Neuronal stem cell (in vitro differentiated cells): Measurements from ENCODE around the gene RIN3. TPM values are rescaled to one million over a fixed set of nuclear protein-coding genes. Genes with fewer than 3 reads are reported as not detected.

Experiments used
- DNase-seq: peaks from one replicate; pipeline ENCODE4 v3.0.0-alpha.2; 2013; ENCODE audit warnings: low spot score
- H2AFZ ChIP-seq: one replicate; pipeline ENCODE4 v1.6.1; 2013; ENCODE audit warnings: mild to moderate bottlenecking, low read length, inconsistent platforms
- H2AK5ac ChIP-seq: 2 replicates; pipeline ENCODE4 v1.6.1; 2013; ENCODE audit warnings: low read depth, mild to moderate bottlenecking, inconsistent platforms, low read length, moderate library complexity, mixed read lengths
- H2BK120ac ChIP-seq: 2 replicates; pipeline ENCODE4 v1.6.1; 2013; ENCODE audit warnings: low read depth, mild to moderate bottlenecking, inconsistent platforms, low read length, moderate library complexity, mixed read lengths
- H2BK12ac ChIP-seq: one replicate; pipeline ENCODE4 v1.6.1; 2013; ENCODE audit warnings: low read length, inconsistent platforms
- H2BK15ac ChIP-seq: 2 replicates; pipeline ENCODE4 v1.6.1; 2013; ENCODE audit warnings: mild to moderate bottlenecking, low read length, inconsistent platforms, mixed read lengths
- H2BK5ac ChIP-seq: one replicate; pipeline ENCODE4 v1.6.1; 2013; ENCODE audit warnings: inconsistent platforms, mild to moderate bottlenecking, low read length, moderate library complexity
- H3K14ac ChIP-seq: one replicate; pipeline ENCODE4 v1.6.1; 2013; ENCODE audit warnings: low read length, inconsistent platforms
- H3K18ac ChIP-seq: 2 replicates; pipeline ENCODE4 v1.6.1; 2013; ENCODE audit warnings: low read length, inconsistent platforms
- H3K23ac ChIP-seq: 2 replicates; pipeline ENCODE4 v1.6.1; 2013; ENCODE audit warnings: low read depth, mild to moderate bottlenecking, mixed read lengths, low read length, inconsistent platforms; ENCODE audit not compliant: poor library complexity
- H3K27ac ChIP-seq: replicated peaks from 3 replicates; pipeline ENCODE4 v1.5.1; 2013; ENCODE audit warnings: low read length, inconsistent platforms
- H3K27me3 ChIP-seq, 3 experiments: 2 replicates each; pipeline ENCODE4 v1.6.1; 2013; ENCODE audit warnings: low read length in 3 of 3, mild to moderate bottlenecking in 2 of 3, inconsistent platforms in 1 of 3, low read depth in 1 of 3, mixed read lengths in 1 of 3, moderate library complexity in 1 of 3; ENCODE audit not compliant: control insufficient read depth in 3 of 3, insufficient read depth in 3 of 3
- H3K36me3 ChIP-seq, 2 donors: replicated peaks in 1 of 2; 2 replicates each; pipeline ENCODE4 v1.6.1; 2013; ENCODE audit warnings: low read length in 2 of 2; ENCODE audit not compliant: control insufficient read depth in 2 of 2, insufficient read depth in 2 of 2
- H3K4ac ChIP-seq: 2 replicates; pipeline ENCODE4 v1.6.1; 2013; ENCODE audit warnings: inconsistent platforms, mild to moderate bottlenecking, low read length, moderate library complexity
- H3K4me1 ChIP-seq, 2 donors: 1 replicate in 1 of 2; 2 replicates in 1 of 2; pipeline ENCODE4 v1.6.1; 2013; ENCODE audit warnings: low read length in 2 of 2, low read depth in 1 of 2; ENCODE audit not compliant: control insufficient read depth in 2 of 2, insufficient read depth in 1 of 2
- H3K4me2 ChIP-seq: one replicate; pipeline ENCODE4 v1.6.1; 2013; ENCODE audit warnings: mild to moderate bottlenecking, low read length, inconsistent platforms; ENCODE audit not compliant: insufficient read depth, poor library complexity, severe bottlenecking
- H3K4me3 ChIP-seq, 2 donors: 2 replicates each; pipeline ENCODE4 v1.5.1; 2013; ENCODE audit warnings: low read length in 2 of 2, mild to moderate bottlenecking in 2 of 2, inconsistent platforms in 1 of 2, moderate library complexity in 1 of 2
- H3K79me1 ChIP-seq: one replicate; pipeline ENCODE4 v1.6.1; 2013; ENCODE audit warnings: low read depth, mild to moderate bottlenecking, inconsistent platforms, low read length, moderate library complexity
- H3K9ac ChIP-seq: one replicate; pipeline ENCODE4 v1.6.1; 2013; ENCODE audit warnings: mild to moderate bottlenecking, low read depth, low read length, inconsistent platforms; ENCODE audit not compliant: poor library complexity
- H3K9me3 ChIP-seq, 2 donors: replicated peaks in 1 of 2; 2 replicates each; pipeline versions ENCODE3 to v1.6.1; 2013; ENCODE audit warnings: low read length in 2 of 2, mild to moderate bottlenecking in 2 of 2, inconsistent platforms in 1 of 2, low read depth in 1 of 2, mixed read lengths in 1 of 2, moderate library complexity in 1 of 2; ENCODE audit not compliant: control insufficient read depth in 2 of 2, insufficient read depth in 1 of 2
- H4K8ac ChIP-seq: one replicate; pipeline ENCODE4 v1.6.1; 2013; ENCODE audit warnings: low read depth, mild to moderate bottlenecking, inconsistent platforms, low read length, moderate library complexity
- H4K91ac ChIP-seq: one replicate; pipeline ENCODE4 v1.6.1; 2013; ENCODE audit warnings: low read length, low read depth, mild to moderate bottlenecking, inconsistent platforms; ENCODE audit not compliant: poor library complexity
- WGBS, 2 donors: extraction: QIAGEN DNeasy Blood & Tissue Kit; methylation state at CpG; one replicate each; pipeline ENCODE4 v1.1.7; 2013; ENCODE audit warnings: missing lambda C conversion rate in 2 of 2, mixed read lengths in 1 of 2; ENCODE audit not compliant: insufficient read length in 2 of 2, insufficient replicate concordance in 1 of 2; ENCODE audit errors: extremely low coverage in 2 of 2; 5-methylcytosine and 5-hydroxymethylcytosine counted together
- polyA plus RNA-seq, 2 experiments: library from polyadenylated mRNA; stranded (reverse); fragments of 200-250 nt; gene quantifications; one replicate each; pipeline ENCODE4 v1.2.3, GENCODE V29; 2013

The RIN3 gene
- 1.3 TPM for polyA plus RNA-seq (2013, experiment 1 of 2)
- 1.6 TPM for polyA plus RNA-seq (2013, experiment 2 of 2)

DNA sequence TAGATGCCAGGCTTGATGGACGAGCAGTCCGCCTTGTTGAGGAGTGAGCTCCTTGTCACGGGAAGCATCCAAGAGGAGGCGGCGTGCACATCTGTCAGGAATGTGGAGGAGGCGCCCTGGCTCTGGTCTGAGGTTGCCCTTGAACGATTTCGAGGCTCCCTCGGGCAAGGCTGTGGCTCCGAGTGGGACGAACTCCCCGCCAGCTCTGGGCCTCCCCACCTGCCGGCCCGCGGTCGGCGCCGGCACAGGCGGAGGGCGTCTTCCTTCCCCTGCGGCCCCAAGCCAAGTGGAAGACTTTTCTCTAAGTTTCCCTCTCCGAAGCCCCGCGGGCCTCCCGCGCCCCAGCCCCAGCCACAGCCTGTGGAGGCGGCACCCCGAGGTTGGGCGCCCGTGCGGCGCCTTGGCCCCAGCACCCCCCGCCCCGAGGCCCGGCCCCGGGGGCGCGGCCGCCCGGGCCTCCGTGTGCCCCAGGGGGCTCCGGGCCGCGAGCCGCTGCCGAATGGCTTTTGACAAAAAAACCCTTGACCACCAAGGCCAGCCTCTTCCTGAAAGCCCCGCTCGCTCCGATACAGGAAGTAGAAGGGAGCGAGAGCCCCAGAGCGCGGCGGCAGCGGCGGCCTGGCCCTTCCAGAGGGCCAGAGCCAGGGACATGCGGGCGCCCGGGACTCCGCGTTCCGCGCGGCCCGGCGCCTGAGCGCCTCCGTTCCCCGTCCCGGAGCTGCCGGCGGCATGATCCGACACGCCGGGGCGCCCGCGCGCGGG lies at the start of gene RIN3:
Gene RIN3, plus strand, starts transcription at position 578 of the 762 bp plus-strand sequence. Its CDS starts 152 bp downstream, at position 730.
- Histone ChIP-seq H3K14ac (peak within 1 kb of the TSS; percentile 73), H3K27me3 (peaks cover 4 to 32% (median 7%) of the 10 kb centered on the region in 3 experiments), H2BK12ac (no peak within 1 kb of the TSS), H2AFZ (peak within 1 kb of the TSS; percentile 98), H3K4me3 (peak within 1 kb of the TSS; percentile 54 to 80), H2AK5ac (peak within 1 kb of the TSS; percentile 38), H4K8ac (no peak within 1 kb of the TSS), H3K18ac (peak within 1 kb of the TSS; percentile 88), H3K9me3 (no peaks in the 10 kb centered on the region), H4K91ac (no peak within 1 kb of the TSS), H3K79me1 (no peaks in the 10 kb centered on the region), H3K9ac (peak within 1 kb of the TSS; percentile 76), H3K4me2 (peak within 1 kb of the TSS; percentile 90), H3K23ac (peak within 1 kb of the TSS; percentile 51), H3K4ac (peak within 1 kb of the TSS; percentile 68), H2BK5ac (no peak within 1 kb of the TSS), H2BK15ac (no peak within 1 kb of the TSS), H3K36me3 (no peaks in the 10 kb centered on the region), H2BK120ac (peak within 1 kb of the TSS; percentile 82), H3K27ac (no peak within 1 kb of the TSS), H3K4me1 (peaks cover 1 to 3% of the 10 kb centered on the region in 2 donors)
- DNase-seq: peak; percentile 31
- WGBS, 2 donors: no CpG with 5 or more reads among the region's 79 CpGs

DNA sequence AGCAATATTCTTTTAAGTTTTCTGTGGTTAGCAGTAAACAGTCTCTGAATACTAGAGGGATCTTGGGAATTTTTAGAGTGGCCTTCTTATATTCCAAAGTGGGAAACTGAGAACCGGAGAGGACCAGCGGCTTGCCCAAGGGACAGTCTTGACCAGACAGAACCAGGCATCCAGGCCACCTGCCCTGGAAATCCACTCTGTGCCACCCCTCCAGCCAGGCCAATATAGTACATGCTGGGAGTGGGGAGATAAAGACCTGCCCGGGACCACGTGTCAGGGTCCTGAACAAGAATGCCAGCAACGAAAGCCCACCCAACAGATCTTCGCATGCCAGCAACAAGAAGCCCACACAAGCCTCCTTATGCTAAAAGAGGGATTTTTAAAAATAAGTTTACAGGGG lies 49.4 kb upstream of the RIN3 start:
- H3K4me1 ChIP-seq: peaks cover 0 to 2% of the 10 kb centered on the region in 2 donors
- no peak overlapping the region for H2BK15ac ChIP-seq
- no peak overlapping the region for H3K18ac ChIP-seq
- no peak overlapping the region for H4K91ac ChIP-seq
- no peak overlapping the region for H4K8ac ChIP-seq
- H3K79me1 ChIP-seq: no peaks in the 10 kb centered on the region
- no peak overlapping the region for H3K4me2 ChIP-seq
- WGBS, 2 donors: no CpG with 5 or more reads among the region's 6 CpGs
- H3K36me3 ChIP-seq: no peaks in the 10 kb centered on the region
- no peak overlapping the region for H3K4me3 ChIP-seq
- no peak for DNase-seq
- H3K14ac ChIP-seq: no peak overlapping the region
- no peak overlapping the region for H2AFZ ChIP-seq
- peaks cover 7 to 10% of the 10 kb centered on the region in 2 donors for H3K9me3 ChIP-seq
- H3K27me3 ChIP-seq: no peaks in the 10 kb centered on the region
- H2BK120ac ChIP-seq: peak overlapping the region; percentile 14
- no peak overlapping the region for H3K4ac ChIP-seq
- H3K9ac ChIP-seq: no peak overlapping the region
- H3K23ac ChIP-seq: no peak overlapping the region
- no peak overlapping the region for H2BK12ac ChIP-seq
- H2AK5ac ChIP-seq: no peak overlapping the region
- no peak overlapping the region for H3K27ac ChIP-seq
- no peak overlapping the region for H2BK5ac ChIP-seq

DNA sequence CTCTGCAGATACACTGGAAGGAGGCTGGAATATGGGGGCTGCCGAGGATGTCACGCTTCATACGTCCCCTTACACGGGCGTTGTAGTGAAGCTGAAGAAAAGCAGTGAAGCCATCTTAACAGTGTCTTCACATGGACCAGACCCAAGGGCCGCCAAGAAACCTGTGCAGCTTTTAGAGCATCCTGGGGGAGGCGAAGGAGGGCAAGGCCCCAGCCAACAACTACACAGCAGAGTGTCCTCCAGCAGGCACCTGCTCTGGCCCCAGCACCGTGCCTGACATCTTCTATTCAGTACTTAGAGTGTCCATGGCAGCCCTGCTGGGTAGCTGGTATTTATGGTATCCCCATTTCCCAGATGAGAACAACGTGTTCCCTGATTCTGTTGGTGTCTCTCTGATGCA lies 48.9 kb upstream of the RIN3 start:
- H2AFZ ChIP-seq: no peak overlapping the region
- H2BK120ac ChIP-seq: peak overlapping the region; percentile 14
- peaks cover 7 to 10% of the 10 kb centered on the region in 2 donors for H3K9me3 ChIP-seq
- no peak overlapping the region for H2BK12ac ChIP-seq
- H2BK15ac ChIP-seq: no peak overlapping the region
- H3K27me3 ChIP-seq: no peaks in the 10 kb centered on the region
- no peaks in the 10 kb centered on the region for H3K36me3 ChIP-seq
- no peak overlapping the region for H4K8ac ChIP-seq
- no peak overlapping the region for H3K4ac ChIP-seq
- no peak overlapping the region for H2AK5ac ChIP-seq
- no peaks in the 10 kb centered on the region for H3K4me1 ChIP-seq
- WGBS, 2 donors: no CpG with 5 or more reads among the region's 9 CpGs
- no peak overlapping the region for H4K91ac ChIP-seq
- H3K9ac ChIP-seq: no peak overlapping the region
- no peak overlapping the region for H3K27ac ChIP-seq
- no peak for DNase-seq
- H2BK5ac ChIP-seq: no peak overlapping the region
- H3K18ac ChIP-seq: no peak overlapping the region
- no peak overlapping the region for H3K4me3 ChIP-seq
- no peak overlapping the region for H3K14ac ChIP-seq
- no peak overlapping the region for H3K4me2 ChIP-seq
- H3K79me1 ChIP-seq: no peaks in the 10 kb centered on the region
- H3K23ac ChIP-seq: no peak overlapping the region

DNA sequence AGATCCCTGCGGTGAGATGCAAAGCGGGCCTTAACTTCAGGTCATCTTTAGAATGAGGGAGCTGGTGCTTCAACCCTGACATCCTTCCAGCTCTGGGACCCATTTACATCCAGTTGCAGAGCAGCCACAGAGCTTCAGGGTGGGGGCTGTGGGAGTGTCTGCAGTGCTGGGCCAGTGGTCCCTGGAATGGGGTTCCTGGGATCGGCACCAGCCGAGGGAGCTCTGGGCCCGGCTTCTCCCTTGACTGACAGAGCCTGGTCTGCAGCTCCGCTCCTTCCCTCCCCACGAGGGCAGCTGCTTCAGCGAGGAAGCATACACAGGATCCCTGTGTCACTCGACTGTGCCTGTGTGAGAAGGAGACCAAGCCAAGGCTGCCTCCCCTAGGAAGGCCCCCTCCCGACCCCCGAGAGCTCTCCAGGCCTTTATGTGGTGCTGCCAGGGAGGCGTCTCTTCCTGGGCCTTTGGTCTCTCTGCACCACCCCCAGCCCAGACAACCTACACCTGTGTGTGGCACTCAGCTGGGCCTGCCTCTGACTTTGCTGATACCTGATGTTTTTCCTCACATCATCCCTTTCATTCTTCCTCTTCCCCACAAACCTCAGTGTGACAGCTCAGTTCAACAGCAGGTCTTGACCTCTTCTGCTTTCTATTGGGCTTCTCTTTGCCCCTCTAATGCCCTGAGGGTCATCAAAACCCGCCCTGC lies 48.1 kb upstream of the RIN3 start:
- Histone ChIP-seq H3K9me3 (peaks cover 7 to 10% of the 10 kb centered on the region in 2 donors), H2BK12ac (no peak overlapping the region), H4K8ac (no peak overlapping the region), H3K4ac (no peak overlapping the region), H3K9ac (no peak overlapping the region), H4K91ac (no peak overlapping the region), H3K36me3 (no peaks in the 10 kb centered on the region), H2BK5ac (no peak overlapping the region), H3K14ac (no peak overlapping the region), H3K27ac (no peak overlapping the region), H3K79me1 (no peaks in the 10 kb centered on the region), H2BK120ac (no peak overlapping the region), H2AFZ (no peak overlapping the region), H3K23ac (no peak overlapping the region), H3K4me3 (no peak overlapping the region), H3K4me2 (no peak overlapping the region), H2BK15ac (no peak overlapping the region), H2AK5ac (no peak overlapping the region), H3K4me1 (no peaks in the 10 kb centered on the region), H3K27me3 (no peaks in the 10 kb centered on the region), H3K18ac (no peak overlapping the region)
- DNase-seq: no peak
- WGBS, 2 donors: no CpG with 5 or more reads among the region's 13 CpGs
